AG10803 (cell line): ENCODE data around the gene CENPW.

ENCODE experiments used
- DNase-seq: peaks from one replicate; pipeline ENCODE4 v3.0.0; 2010; ENCODE audit warnings: low read depth
- H3K4me3 ChIP-seq: 2 replicates; pipeline ENCODE4 v1.5.1; 2011; ENCODE audit warnings: mild to moderate bottlenecking, low read length, control low read depth
- CTCF ChIP-seq: conservative IDR thresholded peaks from 2 replicates; pipeline ENCODE4 v1.5.1; 2011; ENCODE audit warnings: mild to moderate bottlenecking, low read length, control low read depth, inconsistent platforms

The CENPW gene

GRCh38 chr6:126312013-126312665 lies 27.8 kb upstream of the CENPW start:
- peak; percentile 48 for TF ChIP-seq CTCF
- H3K4me3 ChIP-seq = no peak overlapping the region
- no peak for DNase-seq

GRCh38 chr6:126313941-126314340 lies 26.0 kb upstream of the CENPW start:
- no peak for DNase-seq
- no peak overlapping the region for H3K4me3 ChIP-seq
- TF ChIP-seq CTCF = no peak

- no peak for TF ChIP-seq CTCF
- no peak for DNase-seq
- H3K4me3 ChIP-seq = no peak overlapping the region
Observed at GRCh38 chr6:126318797-126319196, 21.1 kb upstream of the CENPW start.

- no peak overlapping the region for H3K4me3 ChIP-seq
- no peak for TF ChIP-seq CTCF
- no peak for DNase-seq
Observed at GRCh38 chr6:126333729-126334128, 6.2 kb upstream of the CENPW start.

GRCh38 chr6:126335210-126335609 lies 4.7 kb upstream of the CENPW start:
- no peak overlapping the region for H3K4me3 ChIP-seq
- no peak for TF ChIP-seq CTCF
- no peak for DNase-seq

GRCh38 chr6:126337323-126337722 lies 2.6 kb upstream of the CENPW start:
- peak; percentile 84 for DNase-seq
- TF ChIP-seq CTCF = no peak
- no peak overlapping the region for H3K4me3 ChIP-seq

GRCh38 chr6:126341126-126341525 lies 1.2 kb downstream of the CENPW start:
- H3K4me3 ChIP-seq = peak overlapping the region; percentile 69
- no peak for TF ChIP-seq CTCF
- no peak for DNase-seq
